Mesenchymal stem cell (in vitro differentiated cells and primary cell): Measurements from ENCODE around the gene SNTG2.

Experiments used
- DNase-seq: peaks from one replicate; pipeline ENCODE4 v3.0.0-alpha.2; 2013
- H2AFZ ChIP-seq: one replicate; pipeline ENCODE4 v1.6.1; 2013; ENCODE audit warnings: low read depth, mild to moderate bottlenecking, control low read depth, inconsistent platforms, low read length, moderate library complexity
- H2AK5ac ChIP-seq: 2 replicates; pipeline ENCODE4 v1.6.1; 2013; ENCODE audit warnings: low read length, moderate library complexity, mild to moderate bottlenecking, inconsistent platforms; ENCODE audit not compliant: severe bottlenecking
- H2BK120ac ChIP-seq: one replicate; pipeline ENCODE4 v1.6.1; 2013; ENCODE audit warnings: low read depth, mild to moderate bottlenecking, inconsistent platforms, low read length, moderate library complexity
- H2BK12ac ChIP-seq, 2 experiments: one replicate each; pipeline ENCODE4 v1.6.1; 2013; ENCODE audit warnings: inconsistent platforms in 2 of 2, low read length in 2 of 2, mild to moderate bottlenecking in 2 of 2, moderate library complexity in 2 of 2, control low read depth in 1 of 2
- H2BK15ac ChIP-seq: one replicate; pipeline ENCODE4 v1.6.1; 2013; ENCODE audit warnings: mild to moderate bottlenecking, low read depth, inconsistent platforms; ENCODE audit not compliant: poor library complexity, severe bottlenecking
- H2BK5ac ChIP-seq: 2 replicates; pipeline ENCODE4 v1.6.1; 2013; ENCODE audit warnings: low read depth, mild to moderate bottlenecking, low read length, control low read depth, inconsistent platforms; ENCODE audit not compliant: poor library complexity, severe bottlenecking
- H3K14ac ChIP-seq, 2 experiments: one replicate each; pipeline ENCODE4 v1.6.1; 2013; ENCODE audit warnings: inconsistent platforms in 2 of 2, low read length in 2 of 2, control low read depth in 1 of 2, mild to moderate bottlenecking in 1 of 2, moderate library complexity in 1 of 2
- H3K18ac ChIP-seq, 2 experiments: one replicate each; pipeline ENCODE4 v1.6.1; 2013; ENCODE audit warnings: inconsistent platforms in 2 of 2, low read length in 2 of 2, control low read depth in 1 of 2, low read depth in 1 of 2, mild to moderate bottlenecking in 1 of 2
- H3K23ac ChIP-seq, 2 experiments: one replicate each; pipeline ENCODE4 v1.6.1; 2013; ENCODE audit warnings: inconsistent platforms in 2 of 2, low read length in 2 of 2, mild to moderate bottlenecking in 2 of 2, moderate library complexity in 2 of 2, control low read depth in 1 of 2
- H3K27ac ChIP-seq: 2 replicates; pipeline ENCODE4 v1.5.1; 2013; ENCODE audit warnings: mild to moderate bottlenecking, moderate library complexity, low read length, control low read depth, inconsistent platforms; ENCODE audit not compliant: poor library complexity, severe bottlenecking
- H3K27me3 ChIP-seq, 2 experiments: 2 replicates each; pipeline versions ENCODE4 v1.6.1 to v1.7.0; 2013; ENCODE audit warnings: low read length in 2 of 2, mild to moderate bottlenecking in 2 of 2, moderate library complexity in 2 of 2, control low read depth in 1 of 2, inconsistent platforms in 1 of 2; ENCODE audit not compliant: control insufficient read depth in 1 of 2, insufficient read depth in 1 of 2
- H3K36me3 ChIP-seq, 2 experiments: 2 replicates each; pipeline versions ENCODE4 v1.6.1 to v1.7.0; 2013; ENCODE audit warnings: low read length in 2 of 2, control low read depth in 1 of 2, inconsistent platforms in 1 of 2, low read depth in 1 of 2, mild to moderate bottlenecking in 1 of 2; ENCODE audit not compliant: insufficient read depth in 2 of 2, control insufficient read depth in 1 of 2
- H3K4ac ChIP-seq, 2 experiments: one replicate each; pipeline ENCODE4 v1.6.1; 2013; ENCODE audit warnings: inconsistent platforms in 2 of 2, low read length in 2 of 2, mild to moderate bottlenecking in 2 of 2, moderate library complexity in 2 of 2, control low read depth in 1 of 2, low read depth in 1 of 2
- H3K4me1 ChIP-seq: 2 replicates; pipeline ENCODE4 v1.6.1; 2013; ENCODE audit warnings: low read depth, low read length, control low read depth; ENCODE audit not compliant: control insufficient read depth, insufficient read depth
- H3K4me2 ChIP-seq: 2 replicates; pipeline ENCODE4 v1.6.1; 2013; ENCODE audit warnings: low read length, mild to moderate bottlenecking, inconsistent platforms; ENCODE audit not compliant: poor library complexity, severe bottlenecking
- H3K4me3 ChIP-seq, 2 experiments: 2 replicates each; pipeline versions ENCODE4 v1.5.1 to v1.7.0; 2013; ENCODE audit warnings: low read length in 2 of 2, mild to moderate bottlenecking in 2 of 2, control low read depth in 1 of 2, low read depth in 1 of 2; ENCODE audit not compliant: insufficient read depth in 1 of 2
- H3K79me1 ChIP-seq: replicated peaks from 2 replicates; pipeline ENCODE4 v1.6.1; 2013; ENCODE audit warnings: mild to moderate bottlenecking, control low read depth, low read length, inconsistent platforms; ENCODE audit not compliant: poor library complexity, severe bottlenecking
- H3K9ac ChIP-seq: 2 replicates; pipeline ENCODE4 v1.7.0; 2013; ENCODE audit warnings: mild to moderate bottlenecking, low read length, moderate library complexity
- H3K9me3 ChIP-seq: 2 replicates; pipeline ENCODE4 v1.7.0; 2013; ENCODE audit warnings: mild to moderate bottlenecking, low read length; ENCODE audit not compliant: control insufficient read depth
- H4K8ac ChIP-seq: one replicate; pipeline ENCODE4 v1.6.1; 2013; ENCODE audit warnings: inconsistent platforms, mild to moderate bottlenecking, low read length, moderate library complexity
- H4K91ac ChIP-seq: one replicate; pipeline ENCODE4 v1.6.1; 2013; ENCODE audit warnings: mild to moderate bottlenecking, low read length, inconsistent platforms
- WGBS: methylation state at CpG from one replicate; pipeline ENCODE4 v1.1.7; 2013; ENCODE audit warnings: mixed read lengths; 5-methylcytosine and 5-hydroxymethylcytosine counted together

Gene SNTG2

GRCh38 chr2:1068822-1069221 is 118.2 kb downstream of the SNTG2 start:
- Histone ChIP-seq H2BK5ac (no peak overlapping the region), H3K4me3 (no peak overlapping the region), H3K27ac (no peak overlapping the region), H2AK5ac (no peak overlapping the region), H2BK15ac (no peak overlapping the region), H3K79me1 (peaks cover 7% of the 10 kb centered on the region), H3K27me3 (no peaks in the 10 kb centered on the region), H3K18ac (no peak overlapping the region), H3K9me3 (no peaks in the 10 kb centered on the region), H3K14ac (no peak overlapping the region), H3K4me1 (peaks cover 8% of the 10 kb centered on the region), H4K8ac (no peak overlapping the region), H2BK12ac (no peak overlapping the region), H3K36me3 (no peaks in the 10 kb centered on the region), H2AFZ (no peak overlapping the region), H3K4me2 (no peak overlapping the region), H3K4ac (no peak overlapping the region), H3K23ac (no peak overlapping the region), H4K91ac (no peak overlapping the region), H2BK120ac (no peak overlapping the region), H3K9ac (no peak overlapping the region)
- DNase-seq: no peak
- WGBS: 54% methylated on average over 7 of the region's 7 CpGs

GRCh38 chr2:1069847-1070246 is 119.2 kb downstream of the SNTG2 start:
- Histone ChIP-seq H2BK120ac (no peak overlapping the region), H3K27me3 (no peaks in the 10 kb centered on the region), H4K91ac (no peak overlapping the region), H3K36me3 (no peaks in the 10 kb centered on the region), H2BK15ac (no peak overlapping the region), H3K4me1 (peaks cover 11% of the 10 kb centered on the region), H2AFZ (no peak overlapping the region), H3K4me3 (no peak overlapping the region), H3K9me3 (no peaks in the 10 kb centered on the region), H4K8ac (no peak overlapping the region), H3K4me2 (no peak overlapping the region), H3K79me1 (peaks cover 7% of the 10 kb centered on the region), H2AK5ac (no peak overlapping the region), H3K14ac (no peak overlapping the region), H3K9ac (no peak overlapping the region), H2BK5ac (no peak overlapping the region), H3K18ac (no peak overlapping the region), H3K23ac (no peak overlapping the region), H2BK12ac (no peak overlapping the region), H3K4ac (no peak overlapping the region), H3K27ac (no peak overlapping the region)
- 94% methylated on average over 15 of the region's 15 CpGs for WGBS
- no peak for DNase-seq

GRCh38 chr2:1070601-1071000 is 120.0 kb downstream of the SNTG2 start:
- H3K27ac ChIP-seq: no peak overlapping the region
- H3K36me3 ChIP-seq: no peaks in the 10 kb centered on the region
- no peak overlapping the region for H2BK15ac ChIP-seq
- H3K23ac ChIP-seq: no peak overlapping the region
- 93% methylated on average over 7 of the region's 7 CpGs for WGBS
- H3K27me3 ChIP-seq: peaks cover 0 to 1% of the 10 kb centered on the region in 2 experiments
- H2BK5ac ChIP-seq: no peak overlapping the region
- no peak overlapping the region for H3K4me2 ChIP-seq
- H3K9ac ChIP-seq: no peak overlapping the region
- H3K9me3 ChIP-seq: no peaks in the 10 kb centered on the region
- no peak overlapping the region for H4K91ac ChIP-seq
- no peak overlapping the region for H2BK12ac ChIP-seq
- no peak overlapping the region for H2AK5ac ChIP-seq
- no peak overlapping the region for H4K8ac ChIP-seq
- no peak for DNase-seq
- H3K14ac ChIP-seq: no peak overlapping the region
- peaks cover 11% of the 10 kb centered on the region for H3K4me1 ChIP-seq
- H3K4me3 ChIP-seq: no peak overlapping the region
- H2AFZ ChIP-seq: no peak overlapping the region
- H3K79me1 ChIP-seq: peaks cover 5% of the 10 kb centered on the region
- H3K18ac ChIP-seq: no peak overlapping the region
- H3K4ac ChIP-seq: no peak overlapping the region
- H2BK120ac ChIP-seq: no peak overlapping the region

- Histone ChIP-seq H2BK5ac (no peak overlapping the region), H3K4me3 (no peak overlapping the region), H2AFZ (no peak overlapping the region), H3K23ac (no peak overlapping the region), H3K14ac (no peak overlapping the region), H3K18ac (no peak overlapping the region), H3K36me3 (no peaks in the 10 kb centered on the region), H2AK5ac (no peak overlapping the region), H3K27me3 (peaks cover 0 to 4% of the 10 kb centered on the region in 2 experiments), H2BK12ac (no peak overlapping the region), H3K4me1 (peaks cover 11% of the 10 kb centered on the region), H2BK15ac (no peak overlapping the region), H3K4ac (no peak overlapping the region), H3K4me2 (no peak overlapping the region), H2BK120ac (no peak overlapping the region), H3K9ac (no peak overlapping the region), H3K79me1 (peaks cover 4% of the 10 kb centered on the region), H3K9me3 (no peaks in the 10 kb centered on the region), H3K27ac (no peak overlapping the region), H4K8ac (no peak overlapping the region), H4K91ac (no peak overlapping the region)
- no peak for DNase-seq
- 74% methylated on average over 2 of the region's 3 CpGs for WGBS
These were observed 121.0 kb downstream of the SNTG2 start for GRCh38 chr2:1071650-1072049.
